Lung (tissue), 12 donors: ENCODE results near the gene SLC35D3. TPM values are rescaled to one million over a fixed set of nuclear protein-coding genes. Genes with fewer than 3 reads are reported as not detected.

Experiments
- ATAC-seq: fragments of 200-7000 bp; cut with Tn5 transposase; one replicate; pipeline ENCODE4 v1.9.1; 2020; ENCODE audit warnings: moderate number of reproducible peaks; ENCODE audit not compliant: insufficient read depth, low FRiP score
- DNase-seq, 3 donors: peaks; one replicate each; pipeline ENCODE4 v3.0.0-alpha.2; 2013 to 2017
- H3K27ac ChIP-seq, 2 donors: one replicate each; pipeline ENCODE4 v1.5.1; 2013; ENCODE audit warnings: mild to moderate bottlenecking in 2 of 2, moderate library complexity in 2 of 2, control low read depth in 1 of 2, inconsistent platforms in 1 of 2, low read depth in 1 of 2, low read length in 1 of 2
- H3K27me3 ChIP-seq, 3 donors: one replicate each; pipeline ENCODE4 v1.5.1; 2013; ENCODE audit warnings: low read length in 2 of 3; ENCODE audit not compliant: control insufficient read depth in 3 of 3, insufficient read depth in 3 of 3
- H3K36me3 ChIP-seq, 4 donors: one replicate each; pipeline ENCODE4 v1.5.1; 2013; ENCODE audit warnings: low read length in 4 of 4, mild to moderate bottlenecking in 1 of 4, moderate library complexity in 1 of 4; ENCODE audit not compliant: control insufficient read depth in 4 of 4, insufficient read depth in 4 of 4
- H3K4me1 ChIP-seq, 5 donors: one replicate each; pipeline ENCODE4 v1.5.1; 2013; ENCODE audit warnings: low read length in 5 of 5, mild to moderate bottlenecking in 2 of 5, moderate library complexity in 1 of 5; ENCODE audit not compliant: control insufficient read depth in 5 of 5, insufficient read depth in 5 of 5
- H3K4me3 ChIP-seq: one replicate; pipeline ENCODE4 v1.5.1; 2013; ENCODE audit warnings: mild to moderate bottlenecking, control low read depth, moderate library complexity
- H3K9ac ChIP-seq, 2 donors: one replicate each; pipeline ENCODE4 v1.5.1; 2013; ENCODE audit warnings: low read length in 2 of 2, control low read depth in 1 of 2; ENCODE audit not compliant: insufficient read depth in 1 of 2
- H3K9me3 ChIP-seq, 4 donors: one replicate each; pipeline ENCODE4 v1.5.1; 2013; ENCODE audit warnings: low read length in 3 of 4, mild to moderate bottlenecking in 1 of 4, moderate library complexity in 1 of 4; ENCODE audit not compliant: control insufficient read depth in 4 of 4, insufficient read depth in 3 of 4
- CTCF ChIP-seq: IDR thresholded peaks from 2 replicates; pipeline ENCODE4 v1.5.1; 2012; ENCODE audit warnings: mild to moderate bottlenecking; ENCODE audit errors: control extremely low read depth, extremely low read depth
- WGBS, 2 donors: extraction: QIAGEN DNeasy Blood & Tissue Kit; methylation state at CpG; one replicate each; pipeline ENCODE4 v1.1.7; 2013; 5-methylcytosine and 5-hydroxymethylcytosine counted together
- polyA plus RNA-seq, 2 donors: library from polyadenylated mRNA; stranded (reverse); fragments of 200-250 nt; gene quantifications; one replicate each; pipeline ENCODE4 v1.2.1, GENCODE V29; 2013
- total RNA-seq, 2 donors: library from RNA; depleted of rRNA in 1 of 2; stranded (reverse); fragments of >200 nt in 1 of 2; gene quantifications; one replicate each; pipeline ENCODE4 v1.2.1, GENCODE V29; 2014 to 2021
- donor health status: control.
- donor health status: control.
- donor health status: Bipolar disorder and iron deficiency.
- donor health status: healthy.
- donor health status: DM: yes; HTN: yes; CAD: no.

The SLC35D3 gene
- total and polyA plus RNA-seq, 4 donors, result 0.03 to 0.54 (median 0.09) TPM; not detected in 1

DNA sequence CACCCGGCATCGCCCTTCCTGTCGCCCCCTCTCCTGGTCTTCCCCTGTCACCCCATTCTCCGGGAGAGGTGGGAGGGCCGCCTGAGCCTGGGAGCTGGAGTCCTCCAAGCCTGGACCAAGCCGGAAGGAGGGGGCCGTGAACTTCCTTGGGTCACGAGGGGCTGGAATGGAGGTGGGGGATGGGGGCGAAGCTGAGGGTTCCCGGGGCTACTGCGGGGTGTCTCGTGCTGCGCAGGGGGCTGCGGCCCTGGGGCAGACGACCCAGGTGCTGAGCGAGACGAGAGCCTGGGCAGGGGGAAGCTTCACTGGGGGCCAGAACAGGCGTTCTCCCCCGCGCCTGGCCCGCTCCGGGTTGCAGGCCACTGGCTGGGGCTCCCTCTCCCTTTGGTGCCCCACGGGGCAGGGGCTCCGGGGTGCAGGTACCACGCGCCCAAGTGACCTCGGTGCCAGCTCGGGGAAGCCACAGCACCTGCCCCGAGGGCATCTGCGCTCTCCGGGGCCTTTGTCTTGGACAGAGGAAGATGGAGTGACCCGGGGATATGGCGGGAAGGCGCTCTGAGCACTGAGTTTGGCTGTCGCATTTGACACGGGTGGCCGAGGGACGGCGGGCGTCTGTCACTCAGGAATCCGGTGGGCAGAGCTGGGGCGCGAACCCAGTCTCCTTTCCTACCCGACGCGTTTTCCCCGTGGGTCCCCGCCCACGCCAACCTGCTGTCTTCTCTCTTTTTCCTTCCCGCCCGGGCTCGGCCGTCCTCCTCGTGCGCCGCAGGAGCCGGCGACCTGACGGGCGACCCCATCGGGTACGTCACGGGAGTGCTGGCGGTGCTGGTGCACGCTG lies 1.2 kb downstream of the SLC35D3 start:
- Histone ChIP-seq H3K9me3 (peaks cover 0 to 5% (median 0%) of the 10 kb centered on the region in 4 donors), H3K27ac (no peak overlapping the region), H3K36me3 (no peaks in the 10 kb centered on the region), H3K9ac (no peak overlapping the region), H3K4me3 (no peak overlapping the region), H3K4me1 (peaks cover 0 to 28% (median 0%) of the 10 kb centered on the region in 5 donors), H3K27me3 (peaks cover 0 to 44% (median 23%) of the 10 kb centered on the region in 3 donors)
- DNase-seq (peak; percentile 29 to 41 (median 39)), ATAC-seq (no peak)
- no peak for TF ChIP-seq CTCF
- 1 to 11% methylated on average over 57 to 65 of the region's 65 CpGs for WGBS, 2 donors

- no peak for DNase-seq
- Histone ChIP-seq H3K4me3 (no peak overlapping the region), H3K36me3 (no peaks in the 10 kb centered on the region), H3K9ac (no peak overlapping the region), H3K9me3 (peaks cover 0 to 5% (median 0%) of the 10 kb centered on the region in 4 donors), H3K27me3 (peaks cover 0 to 40% (median 23%) of the 10 kb centered on the region in 3 donors), H3K4me1 (peaks cover 0 to 28% (median 0%) of the 10 kb centered on the region in 5 donors), H3K27ac (no peak overlapping the region)
- no peak for ATAC-seq
- WGBS, 2 donors, result 71 to 74% methylated on average over 40 of the region's 40 CpGs
- no peak for TF ChIP-seq CTCF
Observed at GRCh38 chr6:136923954-136924673, 2.0 kb downstream of the SLC35D3 start.

DNA sequence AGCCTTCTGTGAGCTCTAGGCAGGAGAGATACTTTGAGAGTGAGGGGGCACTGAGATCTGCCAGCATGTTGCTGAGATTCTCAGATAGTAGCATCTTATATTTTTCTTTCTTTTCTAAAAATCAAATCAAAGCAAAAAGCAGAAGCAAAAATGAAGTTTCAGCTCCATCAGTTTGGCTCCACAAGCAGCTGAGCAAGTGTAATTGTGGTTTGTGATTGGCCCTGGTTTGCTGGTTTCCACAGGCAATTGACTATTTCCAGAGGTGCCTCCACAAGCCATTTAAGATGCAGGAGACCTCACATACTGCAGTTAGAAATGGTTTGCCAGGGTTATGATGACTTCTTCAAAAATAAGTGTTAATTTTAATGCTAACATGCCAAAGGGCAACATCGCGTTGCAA lies 4.3 kb downstream of the SLC35D3 start:
- peaks cover 0 to 17% (median 0%) of the 10 kb centered on the region in 5 donors for H3K4me1 ChIP-seq
- DNase-seq (no peak), ATAC-seq (no peak)
- no peaks in the 10 kb centered on the region for H3K36me3 ChIP-seq
- 94 to 95% methylated on average over 2 of the region's 2 CpGs for WGBS, 2 donors
- H3K9ac ChIP-seq, result no peak overlapping the region
- TF ChIP-seq CTCF, result no peak
- H3K4me3 ChIP-seq, result no peak overlapping the region
- H3K9me3 ChIP-seq, result peaks cover 0 to 7% (median 0%) of the 10 kb centered on the region in 4 donors
- H3K27me3 ChIP-seq, result peaks cover 0 to 22% (median 2%) of the 10 kb centered on the region in 3 donors
- no peak overlapping the region for H3K27ac ChIP-seq
